K562 (cell line): Measurements from ENCODE around the gene NBPF11. TPM values are rescaled to one million over a fixed set of nuclear protein-coding genes. Genes with fewer than 3 reads are reported as not detected.
"Not testable (repeated sequence)": the region's sequence is repeated elsewhere in the genome, so short reads cannot be mapped to it uniquely, and the experiment has no call there.

Experiments
- ATAC-seq: fragments of 200-7000 bp; cut with Tn5 transposase; 3 replicates; pipeline ENCODE4 v1.9.1; 2020; ENCODE audit warnings: moderate library complexity
- BruUV-seq: library from RNA; stranded (reverse); fragments of 400-500 nt; replicated peaks from 2 replicates; lab custom pipeline; 2021; lab: Mats Ljungman, UMichigan
- CTCF ChIA-PET: fragments of 300-600 bp; formaldehyde crosslinking; extraction: SDS; loops from one replicate; lab custom pipeline; 2021; ENCODE audit warnings: low intra/inter-chr PET ratio; lab: Yijun Ruan, JAX
- POLR2A ChIA-PET: fragments of 300-600, 350-650 bp; sonication (Branson Sonifier 250); formaldehyde crosslinking; extraction: SDS; loops from one replicate; lab custom pipeline; 2021; ENCODE audit warnings: antibody characterized with exemption, inconsistent platforms; lab: Yijun Ruan, JAX
- DNase-seq, 4 experiments: peaks; one replicate each; pipeline versions ENCODE4 v3.0.0 to v3.0.0-alpha.2; 2011 to 2018; ENCODE audit warnings: low spot score in 3 of 4, mixed read lengths in 3 of 4; ENCODE audit errors: extremely low read depth in 1 of 4
- FAIRE-seq: peaks from 2 replicates; lab custom pipeline; 2011; peaks lifted over from hg19 to GRCh38; lab: Jason Lieb, UNC
- H2AFZ ChIP-seq: 2 replicates; pipeline ENCODE4 v1.6.0; 2011; ENCODE audit warnings: low read depth, low read length, control low read depth, inconsistent platforms
- H3K27ac ChIP-seq: fragments of 200-600 bp; 3 replicates; pipeline ENCODE4 v1.8.0; 2011; ENCODE audit warnings: low read depth, mild to moderate bottlenecking, control low read depth, inconsistent platforms, low read length, moderate library complexity, mixed read lengths; ENCODE audit errors: extremely low read depth
- H3K27me3 ChIP-seq, 2 experiments: fragments of 300-600 bp in 1 of 2; 2 replicates in 1 of 2; 3 replicates in 1 of 2; pipeline versions ENCODE4 v1.6.0 to v1.8.0; 2011; ENCODE audit warnings: inconsistent platforms in 2 of 2, low read length in 2 of 2, mild to moderate bottlenecking in 1 of 2, mixed read lengths in 1 of 2, moderate library complexity in 1 of 2; ENCODE audit not compliant: control insufficient read depth in 2 of 2, insufficient read depth in 2 of 2
- H3K36me3 ChIP-seq: fragments of 300-600 bp; 3 replicates; pipeline ENCODE4 v1.8.0; 2011; ENCODE audit warnings: mild to moderate bottlenecking, low read length, inconsistent platforms; ENCODE audit not compliant: control insufficient read depth, insufficient read depth
- H3K4me1 ChIP-seq, 2 experiments: fragments of 200-600 bp in 1 of 2; replicated peaks in 1 of 2; 2 replicates in 1 of 2; 3 replicates in 1 of 2; pipeline versions ENCODE4 v1.5.1 to v1.8.0; 2011; ENCODE audit warnings: inconsistent platforms in 2 of 2, low read length in 2 of 2, mild to moderate bottlenecking in 1 of 2, mixed read lengths in 1 of 2, moderate library complexity in 1 of 2; ENCODE audit not compliant: control insufficient read depth in 2 of 2, insufficient read depth in 2 of 2
- H3K4me2 ChIP-seq: 2 replicates; pipeline ENCODE4 v1.6.1; 2011; ENCODE audit warnings: low read length, control low read depth, inconsistent platforms, mixed read lengths; ENCODE audit not compliant: insufficient read depth
- H3K4me3 ChIP-seq: fragments of 200-600 bp; sonication (generic), shearing (Covaris generic); 2 replicates; pipeline ENCODE4 v1.5.1; 2016; ENCODE audit warnings: control low read depth, inconsistent platforms
- H3K79me2 ChIP-seq: fragments of 200-600 bp; 3 replicates; pipeline ENCODE4 v1.8.0; 2011; ENCODE audit warnings: low read length, inconsistent platforms; ENCODE audit not compliant: control insufficient read depth, insufficient read depth
- H3K9ac ChIP-seq, 2 experiments: 2 replicates each; pipeline versions ENCODE4 v1.6.0 to v1.6.1; 2011; ENCODE audit warnings: low read depth in 2 of 2, low read length in 2 of 2, control low read depth in 1 of 2, inconsistent platforms in 1 of 2, mild to moderate bottlenecking in 1 of 2, mixed read lengths in 1 of 2; ENCODE audit not compliant: insufficient read depth in 1 of 2
- H3K9me1 ChIP-seq: one replicate; pipeline ENCODE4 v1.6.0; 2011; ENCODE audit warnings: inconsistent platforms, mild to moderate bottlenecking, low read length, moderate library complexity; ENCODE audit not compliant: control insufficient read depth, insufficient read depth
- H3K9me3 ChIP-seq: replicated peaks from 2 replicates; pipeline ENCODE4 v1.5.1; 2011; ENCODE audit warnings: low read depth, low read length, inconsistent platforms; ENCODE audit not compliant: control insufficient read depth, insufficient read depth
- H4K20me1 ChIP-seq: replicated peaks from 2 replicates; pipeline ENCODE4 v1.6.1; 2011; ENCODE audit warnings: low read length, inconsistent platforms, mixed read lengths; ENCODE audit not compliant: control insufficient read depth, insufficient read depth
- PHF8 ChIP-seq: fragments of 200-600 bp; sonication (generic); IDR thresholded peaks from 2 replicates; pipeline ENCODE4 v1.6.1; 2012; ENCODE audit warnings: mixed run types, mild to moderate bottlenecking, inconsistent platforms, low read length, moderate library complexity, borderline replicate concordance
- SUPT5H ChIP-seq: fragments of 450-650 bp; IDR thresholded peaks from 2 replicates; pipeline ENCODE4 v1.6.1; 2016
- WGBS: fragments of 100-300 bp; shearing (Covaris generic); methylation state at CpG from one replicate; pipeline ENCODE4 v1.1.6; 2016; ENCODE audit warnings: low coverage, mixed read lengths; ENCODE audit not compliant: insufficient coverage; ENCODE audit errors: missing lambda C conversion rate; 5-methylcytosine and 5-hydroxymethylcytosine counted together
- in situ Hi-C: fragments of 300-500 bp; cut with MboI; formaldehyde crosslinking; loops from 4 replicates; pipeline ENCODE4 v1.15.0; 2018; ENCODE audit warnings: inconsistent platforms, mixed read lengths
- intact Hi-C: fragments of 100-400 bp; cut with micrococcal nuclease; formaldehyde crosslinking; loops from 2 replicates; pipeline ENCODE4 v1.14.2; 2022
- polyA plus RNA-seq, 8 experiments: library from polyadenylated mRNA; depleted of rRNA in 4 of 8; stranded (reverse) in 5 of 8; unstranded in 3 of 8; fragments of >200 nt; fragmentation: Nextera tagmentation in 2 of 8; fragmentation: Illumina TruSeq in 1 of 8; extraction: Ambion mirVana in 2 of 8; extraction: Trizol in 1 of 8; gene quantifications; 2 replicates each; pipeline versions ENCODE4 v1.2.1 to v1.2.3, GENCODE V29; 2011 to 2014; ENCODE audit warnings: inconsistent platforms in 1 of 8, missing spikeins in 1 of 8
- total RNA-seq, 7 experiments: library from RNA; depleted of rRNA in 6 of 7; stranded (reverse); fragments of >200 nt in 6 of 7; fragmentation: Illumina TruSeq in 2 of 7; extraction: Trizol in 2 of 7; gene quantifications; 2 replicates each; pipeline versions ENCODE4 v1.2.1 to v1.2.3, GENCODE V29; 2011 to 2021; ENCODE audit warnings: low replicate concordance in 1 of 7
- TF ChIP-seq, protein P1 (sequence below): fragments of 450-650 bp; IDR thresholded peaks from 2 replicates; pipeline ENCODE4 v1.6.1; 2014; ENCODE audit warnings: low read depth, mild to moderate bottlenecking, moderate library complexity, borderline replicate concordance

The NBPF11 gene
- total and polyA plus RNA-seq, 9 of the 15 experiments (the other 6 are each of a cell fraction or from before 2014, with no cell fraction given), result 2.8 to 17.0 (median 8.0) TPM

DNA sequence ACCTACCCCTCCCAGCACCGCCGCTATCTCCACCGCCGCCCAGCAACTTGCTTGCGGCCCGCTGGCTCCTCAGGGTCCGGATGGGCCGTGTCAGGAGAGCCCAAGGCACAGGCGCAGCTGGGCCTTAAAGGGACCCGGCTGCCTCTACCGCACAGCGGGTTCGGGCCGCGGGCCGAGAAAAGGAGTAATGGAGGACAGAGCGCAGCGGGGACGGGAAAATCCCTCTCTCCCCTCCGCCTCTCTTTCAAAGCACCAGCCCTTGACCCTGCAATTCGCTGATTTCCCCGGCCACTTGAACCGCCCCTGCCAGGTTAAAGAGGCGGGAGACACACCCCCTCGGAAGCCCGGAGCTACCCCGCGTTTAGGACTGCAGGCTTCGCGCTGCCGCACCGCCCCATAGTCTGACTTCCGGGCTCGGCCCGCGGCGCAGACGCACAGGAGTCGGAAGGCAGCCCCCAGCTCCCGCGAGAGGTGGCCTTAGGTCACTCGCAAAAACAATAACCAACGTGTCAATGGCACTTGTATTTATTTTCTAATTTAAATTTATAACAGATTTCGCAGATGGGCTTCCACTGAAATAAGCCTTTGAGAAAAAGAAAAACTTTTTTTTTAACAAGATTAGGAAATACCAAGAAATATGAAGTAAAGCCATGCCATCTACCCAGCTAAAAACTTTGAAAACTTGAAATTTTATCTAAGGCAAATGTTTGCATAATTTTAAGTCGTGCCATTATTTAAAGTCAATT is at the start of gene NBPF11 (continued):
- TF ChIP-seq, protein P1, sequence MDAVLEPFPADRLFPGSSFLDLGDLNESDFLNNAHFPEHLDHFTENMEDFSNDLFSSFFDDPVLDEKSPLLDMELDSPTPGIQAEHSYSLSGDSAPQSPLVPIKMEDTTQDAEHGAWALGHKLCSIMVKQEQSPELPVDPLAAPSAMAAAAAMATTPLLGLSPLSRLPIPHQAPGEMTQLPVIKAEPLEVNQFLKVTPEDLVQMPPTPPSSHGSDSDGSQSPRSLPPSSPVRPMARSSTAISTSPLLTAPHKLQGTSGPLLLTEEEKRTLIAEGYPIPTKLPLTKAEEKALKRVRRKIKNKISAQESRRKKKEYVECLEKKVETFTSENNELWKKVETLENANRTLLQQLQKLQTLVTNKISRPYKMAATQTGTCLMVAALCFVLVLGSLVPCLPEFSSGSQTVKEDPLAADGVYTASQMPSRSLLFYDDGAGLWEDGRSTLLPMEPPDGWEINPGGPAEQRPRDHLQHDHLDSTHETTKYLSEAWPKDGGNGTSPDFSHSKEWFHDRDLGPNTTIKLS, result 0 out of 2 replicates have a peak, but pooled peaks have one; percentile 13
- TF ChIP-seq SUPT5H (peak; percentile 54), PHF8 (peak; percentile 51; the same call in 1 of the 2 replicates)
- TF ChIP-seq, all 486 proteins: peak for 35; not testable (repeated sequence) for 451

DNA sequence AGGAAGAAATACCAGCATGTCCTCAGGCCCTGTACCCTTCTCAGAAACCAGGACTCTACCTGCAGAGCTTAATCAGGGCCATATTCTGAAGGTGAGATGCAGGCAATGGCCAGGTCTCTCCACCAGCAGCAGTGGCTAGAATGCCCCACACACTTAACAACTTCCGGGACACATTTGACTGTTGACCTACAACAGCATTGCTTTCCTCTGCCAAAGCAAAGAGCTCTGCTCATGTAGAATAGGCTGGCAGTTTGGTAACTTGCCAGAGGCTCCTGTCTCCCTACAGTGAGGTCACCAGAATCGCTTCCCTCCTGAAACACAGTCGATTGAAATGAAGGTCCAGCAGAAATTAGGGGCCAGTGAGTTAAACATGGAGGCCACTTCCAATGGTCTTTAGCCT is 45.3 kb upstream of the NBPF11 start:
- ATAC-seq, H3K79me2 ChIP-seq, H3K9me3 ChIP-seq, H4K20me1 ChIP-seq, in situ Hi-C loops, H3K9ac ChIP-seq, H3K4me2 ChIP-seq, DNase-seq, intact Hi-C loops, H3K4me1 ChIP-seq, POLR2A ChIA-PET, H3K4me3 ChIP-seq, H3K9me1 ChIP-seq, FAIRE-seq, H2AFZ ChIP-seq, H3K27me3 ChIP-seq, H3K27ac ChIP-seq, CTCF ChIA-PET, BruUV-seq, H3K36me3 ChIP-seq: not testable (repeated sequence)
- no CpG with 5 or more reads among the region's 3 CpGs for WGBS

DNA sequence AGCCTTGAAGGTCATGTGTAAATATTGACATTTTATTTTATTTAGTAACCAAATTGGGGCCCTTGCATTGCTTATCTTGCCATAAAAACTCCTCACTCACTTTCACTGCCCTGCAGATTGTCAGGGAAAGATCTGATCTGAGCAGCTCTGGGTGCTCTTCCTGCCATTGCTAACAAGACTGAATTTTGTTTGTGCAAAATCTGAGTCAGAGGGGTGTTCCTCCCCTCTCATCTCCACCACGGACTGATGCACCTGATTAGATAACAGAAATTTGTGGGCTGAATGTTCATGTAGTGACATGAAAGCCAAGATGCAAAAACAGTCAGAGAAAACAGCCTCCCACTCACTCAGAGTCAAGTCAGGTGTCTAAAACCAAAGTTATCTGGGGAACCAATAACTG is 44.9 kb upstream of the NBPF11 start:
- WGBS, result no CpG with 5 or more reads among the region's 1 CpG
- FAIRE-seq, intact Hi-C loops, H3K4me3 ChIP-seq, H3K9me1 ChIP-seq, CTCF ChIA-PET, H3K79me2 ChIP-seq, H3K9ac ChIP-seq, H3K36me3 ChIP-seq, H3K27ac ChIP-seq, H3K4me2 ChIP-seq, H3K4me1 ChIP-seq, DNase-seq, H4K20me1 ChIP-seq, H3K9me3 ChIP-seq, ATAC-seq, H2AFZ ChIP-seq, POLR2A ChIA-PET, BruUV-seq, in situ Hi-C loops, H3K27me3 ChIP-seq: not testable (repeated sequence)

DNA sequence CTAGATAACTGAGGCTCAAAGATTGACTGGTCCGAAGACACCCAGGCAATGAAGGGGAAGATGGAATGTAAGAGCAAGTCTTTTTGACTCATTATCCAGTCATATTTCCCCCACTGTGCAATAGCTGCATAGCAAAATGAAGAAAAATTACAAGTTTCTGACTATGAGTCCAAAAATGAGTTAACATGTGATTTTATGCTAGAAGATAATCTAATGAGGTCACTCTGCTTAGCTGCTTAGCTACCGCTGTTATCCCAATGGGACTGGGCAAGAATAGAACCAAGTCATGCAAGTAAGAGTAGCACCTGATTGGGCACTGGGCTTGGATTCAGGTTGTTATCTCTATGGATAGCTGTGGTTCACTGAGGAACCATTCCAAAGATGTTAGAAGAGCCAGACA is 43.0 kb upstream of the NBPF11 start:
- H3K4me1 ChIP-seq, H3K4me3 ChIP-seq, in situ Hi-C loops, ATAC-seq, DNase-seq, CTCF ChIA-PET, H3K9me1 ChIP-seq, FAIRE-seq, H3K27ac ChIP-seq, H2AFZ ChIP-seq, H4K20me1 ChIP-seq, H3K27me3 ChIP-seq, H3K79me2 ChIP-seq, intact Hi-C loops, H3K9me3 ChIP-seq, H3K36me3 ChIP-seq, POLR2A ChIA-PET, H3K9ac ChIP-seq, BruUV-seq, H3K4me2 ChIP-seq: not testable (repeated sequence)
- 0% methylated on average over 1 of the region's 2 CpGs for WGBS
